Mucosa of gallbladder (tissue), 1 donor: ENCODE data around the gene ZFYVE1. TPM values are rescaled to one million over a fixed set of nuclear protein-coding genes. Genes with fewer than 3 reads are reported as not detected.

Experiments used
- total RNA-seq: library from RNA; stranded (reverse); gene quantifications from one replicate; pipeline ENCODE4 v1.2.1, GENCODE V29; 2021
- donor health status: DM: no; HTN: no; CAD: no.

Gene ZFYVE1
- total RNA-seq, 1 donor from 2014 or later = 24.9 TPM

Other genes with a start within 250 kb of the ZFYVE1 start
- 4.5 TPM for gene DPF3, start 133.0 kb downstream of the ZFYVE1 start, total RNA-seq
- gene DCAF4, start 100.6 kb downstream of the ZFYVE1 start, total RNA-seq = 14.7 TPM
- gene RBM25, start 31.4 kb upstream of the ZFYVE1 start, total RNA-seq = 49.3 TPM
- gene PSEN1, start 109.4 kb upstream of the ZFYVE1 start, total RNA-seq = 91.9 TPM
- gene PAPLN, start 210.4 kb upstream of the ZFYVE1 start, total RNA-seq = 17.3 TPM